Activated CD4-positive, CD25-positive, alpha-beta regulatory T cell treated with anti-CD3 and anti-CD28 coated beads, Interleukin-2, amount 50 U/mL, for 24 hours (primary cell): ENCODE measurements around the gene PGF.
A peak's percentile ranks its signal among the peaks of the same experiment; 100 is the strongest.

Source experiments
- ATAC-seq, 2 donors: fragments of 150-1000 bp; cut with Tn5 transposase; one replicate each; pipeline ENCODE4 v1.10.0; 2021; ENCODE audit warnings: mild to moderate bottlenecking in 1 of 2, moderate library complexity in 1 of 2

The PGF gene

GRCh38 chr14:74917646-74918081 is 37.7 kb downstream of the PGF start:
- ATAC-seq = no peak

- ATAC-seq = no peak
Observed at GRCh38 chr14:74917178-74917543, 38.2 kb downstream of the PGF start.

- no peak for ATAC-seq
Observed at GRCh38 chr14:74915826-74916225, 39.6 kb downstream of the PGF start.

- ATAC-seq = no peak
Observed at GRCh38 chr14:74915426-74915825, 40.0 kb downstream of the PGF start.

- ATAC-seq = no peak
Observed at GRCh38 chr14:74913986-74914573, 41.3 kb downstream of the PGF start.

GRCh38 chr14:74913393-74913910 is 41.9 kb downstream of the PGF start:
- no peak for ATAC-seq

GRCh38 chr14:74912801-74913200 is 42.6 kb downstream of the PGF start:
- no peak for ATAC-seq

GRCh38 chr14:74912111-74912510 is 43.3 kb downstream of the PGF start:
- ATAC-seq = no peak

GRCh38 chr14:74911704-74912103 is 43.7 kb downstream of the PGF start:
- no peak for ATAC-seq

- no peak for ATAC-seq
Observed at GRCh38 chr14:74911221-74911620, 44.2 kb downstream of the PGF start.

- ATAC-seq = no peak
Observed at GRCh38 chr14:74910556-74910955, 44.8 kb downstream of the PGF start.

- no peak for ATAC-seq
Observed at GRCh38 chr14:74909911-74910310, 45.5 kb downstream of the PGF start.

GRCh38 chr14:74909501-74909900 is 45.9 kb downstream of the PGF start:
- no peak for ATAC-seq

GRCh38 chr14:74908861-74909341 is 46.5 kb downstream of the PGF start:
- ATAC-seq = no peak

- ATAC-seq = no peak
Observed at GRCh38 chr14:74907744-74908143, 47.7 kb downstream of the PGF start.

GRCh38 chr14:74906925-74907521 is 48.4 kb downstream of the PGF start:
- ATAC-seq = no peak

GRCh38 chr14:74905595-74906142 is 49.7 kb downstream of the PGF start:
- peak; percentile 68 for ATAC-seq

- no peak for ATAC-seq
Observed at GRCh38 chr14:74904635-74905503, 50.5 kb downstream of the PGF start.

- no peak for ATAC-seq
Observed at GRCh38 chr14:74902941-74903705, 52.3 kb downstream of the PGF start.

GRCh38 chr14:74898694-74899093 is 56.7 kb downstream of the PGF start:
- no peak for ATAC-seq

- ATAC-seq = no peak
Observed at GRCh38 chr14:74898083-74898482, 57.3 kb downstream of the PGF start.

- no peak for ATAC-seq
Observed at GRCh38 chr14:74897642-74898041, 57.8 kb downstream of the PGF start.

GRCh38 chr14:74896400-74896799 is 59.0 kb downstream of the PGF start:
- no peak for ATAC-seq
